ENCODE measurements around the gene CD2AP.

DNA sequence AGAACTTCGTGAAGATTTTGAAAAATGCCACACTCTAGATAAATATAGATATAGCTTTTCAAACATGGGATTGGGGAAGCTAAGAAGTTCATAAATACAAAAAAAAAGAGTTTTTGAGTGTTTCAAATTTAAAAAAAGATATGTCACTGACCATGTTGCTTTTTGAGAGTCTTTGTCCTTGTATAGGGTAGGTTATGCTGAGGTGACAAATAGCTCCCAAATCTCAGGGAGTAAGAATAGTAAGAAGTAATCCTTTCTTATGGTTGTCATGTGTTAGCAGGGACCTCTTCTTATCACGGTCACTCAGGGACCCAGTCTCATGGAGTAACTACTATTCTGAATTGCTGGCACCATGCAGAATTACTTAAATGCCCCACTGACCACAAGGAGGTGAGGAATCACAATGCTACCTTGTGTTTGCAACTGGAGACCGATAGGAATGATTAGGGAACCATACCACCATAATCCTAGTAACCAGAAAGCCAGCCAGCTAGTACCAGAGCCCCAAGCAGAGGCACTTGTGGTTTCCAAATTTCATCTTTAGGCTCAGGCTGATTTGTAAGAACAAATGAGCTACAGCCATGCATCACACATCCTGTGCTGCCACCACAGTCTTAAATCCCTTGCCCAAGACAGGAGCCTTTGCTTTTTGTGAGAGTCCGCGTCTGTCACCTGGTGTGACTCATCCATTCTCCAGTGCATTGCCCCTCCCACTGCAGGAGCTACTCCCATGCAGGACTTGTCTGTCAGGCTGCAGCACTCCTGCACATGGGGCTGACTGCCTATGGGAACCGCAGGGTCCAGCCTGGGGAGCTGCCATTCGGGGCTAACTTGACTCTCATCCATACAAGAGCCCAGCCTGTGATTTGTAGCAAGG, 178.4 kb downstream of the CD2AP start:
- TF ChIP-seq HDAC2 (IDR thresholded peaks at IDR 0.05) (no peak), CEBPB (tag; IDR thresholded peaks at IDR 0.05) (no peak), GABPB1 (CRISPR knock-in tag; IDR thresholded peaks at IDR 0.05) (no peak), ZZZ3 (IDR thresholded peaks at IDR 0.05) (no peak), RAD51 (IDR thresholded peaks at IDR 0.05; ENCODE audit: borderline replicate concordance, low read depth) (no peak), EP300 (IDR thresholded peaks at IDR 0.05; ENCODE audit: low read length) (no peak), POLR2AphosphoS5 (IDR thresholded peaks at IDR 0.05; ENCODE audit: control insufficient read depth, insufficient read depth, low read depth, low read length) (no peak)
- TF ChIP-seq, protein P1, sequence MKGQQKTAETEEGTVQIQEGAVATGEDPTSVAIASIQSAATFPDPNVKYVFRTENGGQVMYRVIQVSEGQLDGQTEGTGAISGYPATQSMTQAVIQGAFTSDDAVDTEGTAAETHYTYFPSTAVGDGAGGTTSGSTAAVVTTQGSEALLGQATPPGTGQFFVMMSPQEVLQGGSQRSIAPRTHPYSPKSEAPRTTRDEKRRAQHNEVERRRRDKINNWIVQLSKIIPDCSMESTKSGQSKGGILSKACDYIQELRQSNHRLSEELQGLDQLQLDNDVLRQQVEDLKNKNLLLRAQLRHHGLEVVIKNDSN (CRISPR knock-in tag; IDR thresholded peaks at IDR 0.05), result no peak
- TF ChIP-seq, protein P2, sequence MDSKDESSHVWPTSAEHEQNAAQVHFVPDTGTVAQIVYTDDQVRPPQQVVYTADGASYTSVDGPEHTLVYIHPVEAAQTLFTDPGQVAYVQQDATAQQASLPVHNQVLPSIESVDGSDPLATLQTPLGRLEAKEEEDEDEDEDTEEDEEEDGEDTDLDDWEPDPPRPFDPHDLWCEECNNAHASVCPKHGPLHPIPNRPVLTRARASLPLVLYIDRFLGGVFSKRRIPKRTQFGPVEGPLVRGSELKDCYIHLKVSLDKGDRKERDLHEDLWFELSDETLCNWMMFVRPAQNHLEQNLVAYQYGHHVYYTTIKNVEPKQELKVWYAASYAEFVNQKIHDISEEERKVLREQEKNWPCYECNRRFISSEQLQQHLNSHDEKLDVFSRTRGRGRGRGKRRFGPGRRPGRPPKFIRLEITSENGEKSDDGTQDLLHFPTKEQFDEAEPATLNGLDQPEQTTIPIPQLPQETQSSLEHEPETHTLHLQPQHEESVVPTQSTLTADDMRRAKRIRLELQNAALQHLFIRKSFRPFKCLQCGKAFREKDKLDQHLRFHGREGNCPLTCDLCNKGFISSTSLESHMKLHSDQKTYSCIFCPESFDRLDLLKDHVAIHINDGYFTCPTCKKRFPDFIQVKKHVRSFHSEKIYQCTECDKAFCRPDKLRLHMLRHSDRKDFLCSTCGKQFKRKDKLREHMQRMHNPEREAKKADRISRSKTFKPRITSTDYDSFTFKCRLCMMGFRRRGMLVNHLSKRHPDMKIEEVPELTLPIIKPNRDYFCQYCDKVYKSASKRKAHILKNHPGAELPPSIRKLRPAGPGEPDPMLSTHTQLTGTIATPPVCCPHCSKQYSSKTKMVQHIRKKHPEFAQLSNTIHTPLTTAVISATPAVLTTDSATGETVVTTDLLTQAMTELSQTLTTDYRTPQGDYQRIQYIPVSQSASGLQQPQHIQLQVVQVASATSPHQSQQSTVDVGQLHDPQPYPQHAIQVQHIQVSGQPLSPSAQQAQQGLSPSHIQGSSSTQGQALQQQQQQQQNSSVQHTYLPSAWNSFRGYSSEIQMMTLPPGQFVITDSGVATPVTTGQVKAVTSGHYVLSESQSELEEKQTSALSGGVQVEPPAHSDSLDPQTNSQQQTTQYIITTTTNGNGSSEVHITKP (IDR thresholded peaks at IDR 0.05; ENCODE audit: partially characterized antibody), result no peak
